NCI-H2081 (cell line): ENCODE results near the gene ALKBH6.

Experiments
- DNase-seq, 2 experiments: peaks; one replicate each; lab custom pipeline; 2025; lab: John Stamatoyannopoulos, UW

Gene ALKBH6

DNA sequence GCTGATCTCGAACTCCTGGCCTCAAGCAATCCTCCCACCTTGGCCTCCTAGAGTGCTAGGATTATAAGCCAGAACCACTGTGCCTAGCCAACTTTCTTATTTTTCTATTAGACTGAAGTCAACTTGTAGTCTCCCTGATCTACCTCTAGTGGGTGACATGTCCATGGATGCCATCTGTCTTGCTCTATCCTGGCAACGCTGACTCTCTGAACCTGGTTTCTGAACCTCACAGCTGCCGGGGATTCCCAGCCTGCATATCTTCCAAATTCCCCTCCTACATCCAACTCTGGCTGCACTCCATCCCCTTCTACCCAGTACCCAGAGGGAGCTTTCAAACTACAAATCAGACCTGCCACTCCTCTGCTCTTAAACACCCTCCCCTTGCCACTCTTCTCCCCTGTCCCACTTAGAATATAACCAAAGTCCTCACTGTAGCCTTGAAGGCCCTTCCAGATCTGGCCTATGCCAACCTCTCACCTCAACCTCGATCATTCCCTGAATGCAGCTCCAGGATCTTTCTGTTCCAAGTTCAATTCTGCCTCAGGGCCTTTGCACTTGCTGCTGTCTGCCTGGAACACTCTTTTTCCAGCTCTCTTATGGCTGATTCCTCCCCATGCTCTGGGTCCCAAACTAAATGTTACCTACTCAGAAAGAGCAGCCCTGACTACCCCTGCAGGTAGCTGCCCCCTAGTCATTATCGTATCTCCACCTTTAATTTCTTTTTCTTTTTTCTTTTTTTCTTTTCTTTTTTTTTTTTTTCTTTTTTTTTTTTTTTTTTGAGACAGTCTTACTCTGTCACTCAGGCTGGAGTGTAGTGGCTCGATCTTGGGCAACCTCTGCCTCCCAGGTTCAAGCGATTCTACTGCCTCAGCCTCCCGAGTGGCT is 16.5 kb upstream of the ALKBH6 start:
- DNase-seq = no peak

- no peak for DNase-seq
These were observed 14.5 kb upstream of the ALKBH6 start for GRCh38 chr19:36028313-36029041.

DNA sequence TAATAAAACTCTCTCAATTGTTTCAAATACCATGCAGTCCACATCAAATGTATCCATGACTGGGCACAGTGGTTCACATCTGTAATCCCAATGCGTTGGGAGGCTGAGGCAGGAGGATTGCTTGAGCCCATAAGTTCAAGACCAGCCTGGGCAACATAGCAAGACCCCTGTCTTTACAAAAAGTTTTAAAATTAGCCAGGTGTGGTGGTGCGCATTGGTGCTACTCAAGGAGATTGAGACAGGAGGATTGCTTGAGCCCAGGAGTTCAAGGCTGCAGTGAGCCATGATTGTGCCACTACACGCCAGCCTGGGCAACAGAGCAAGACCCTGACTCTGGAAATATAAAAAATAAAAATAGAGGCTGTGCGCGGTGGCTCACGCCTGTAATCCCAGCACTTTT is 13.7 kb upstream of the ALKBH6 start:
- DNase-seq = no peak

- no peak for DNase-seq
These were observed 12.3 kb upstream of the ALKBH6 start for GRCh38 chr19:36026091-36026876.

DNA sequence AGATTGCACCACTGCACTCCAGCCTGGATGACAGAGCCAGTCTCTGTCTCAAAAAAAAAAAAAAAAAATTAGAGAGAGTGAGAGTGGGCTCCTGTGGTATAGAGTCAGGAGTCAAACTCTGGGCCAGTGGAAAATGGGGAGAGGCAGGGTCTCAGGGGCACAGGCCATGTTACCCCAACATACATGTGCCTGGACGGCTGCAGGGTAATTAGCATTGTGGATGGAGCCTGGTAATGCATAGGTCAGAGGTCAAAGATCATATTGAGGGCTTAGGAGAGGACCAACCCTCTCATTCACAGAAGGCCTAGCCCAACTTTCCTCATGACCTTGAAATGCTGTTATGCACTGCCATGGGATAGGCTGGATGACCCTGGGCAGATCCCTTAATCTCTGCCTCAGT is 11.5 kb upstream of the ALKBH6 start:
- no peak for DNase-seq

- no peak for DNase-seq
These were observed 9.4 kb upstream of the ALKBH6 start for GRCh38 chr19:36023432-36023831.

GRCh38 chr19:36019061-36019670 is 5.2 kb upstream of the ALKBH6 start:
- DNase-seq = no peak

GRCh38 chr19:36013280-36014011 is 567 bp downstream of the ALKBH6 start:
- DNase-seq = no peak

DNA sequence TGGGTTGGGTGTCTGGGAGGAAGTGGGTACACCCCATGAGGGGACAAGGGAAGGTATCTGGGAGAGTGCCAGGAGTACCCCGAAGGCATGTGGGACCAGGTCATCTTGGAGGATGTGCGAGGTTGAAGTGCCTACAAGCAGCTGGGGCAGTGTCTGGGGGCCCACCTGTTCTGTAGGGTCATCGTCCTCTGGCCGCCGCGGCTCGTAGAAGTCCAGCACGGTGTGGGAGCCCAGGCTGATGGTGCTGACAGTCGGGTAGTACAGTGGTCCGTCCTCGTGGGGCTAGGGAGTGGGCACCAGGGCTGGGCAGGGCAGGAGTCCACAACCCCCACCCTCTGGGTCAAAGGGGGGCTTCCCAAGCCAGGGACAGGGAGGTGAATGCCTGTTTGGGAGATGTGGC is 3.6 kb downstream of the ALKBH6 start:
- DNase-seq = no peak

DNA sequence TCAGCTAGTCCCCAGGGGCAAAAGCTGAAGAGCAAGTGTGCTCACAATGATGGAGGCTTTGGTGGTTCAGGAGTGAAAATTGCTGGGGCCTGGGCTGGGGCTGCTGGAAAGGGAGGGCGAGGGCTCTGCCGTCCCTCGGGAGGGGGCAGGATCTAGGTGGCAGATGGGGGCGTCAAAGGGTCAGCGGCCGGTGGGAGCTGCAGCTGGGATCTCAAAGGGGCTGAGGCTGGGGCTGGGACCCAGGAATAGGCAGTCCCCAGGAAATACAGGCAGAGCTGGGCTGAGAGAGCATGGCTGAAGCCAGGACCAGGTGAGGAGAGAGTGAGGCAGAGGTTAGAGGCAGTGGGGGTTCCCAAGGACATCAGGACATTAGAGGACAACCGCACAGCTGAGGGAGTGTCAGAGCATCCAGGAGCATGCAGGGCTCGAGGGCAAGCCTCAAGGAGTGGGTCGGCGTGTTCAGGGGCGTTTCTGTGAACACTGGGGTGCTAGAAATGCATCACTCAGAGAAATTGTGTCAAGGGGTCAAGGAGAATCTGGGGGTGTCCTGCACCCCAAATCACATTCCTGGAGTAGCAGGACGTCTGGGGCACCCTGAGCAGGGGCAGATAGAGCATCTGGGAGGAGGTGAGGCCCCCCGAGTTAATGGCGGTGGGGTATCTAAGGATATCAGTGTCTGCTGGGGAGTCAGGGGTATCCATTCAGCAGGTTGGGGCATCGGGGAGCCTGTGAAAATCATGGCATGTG is 4.2 kb downstream of the ALKBH6 start:
- no peak for DNase-seq

- peak; percentile 34 to 63 for DNase-seq
These were observed 4.8 kb downstream of the ALKBH6 start for GRCh38 chr19:36009220-36009619.

DNA sequence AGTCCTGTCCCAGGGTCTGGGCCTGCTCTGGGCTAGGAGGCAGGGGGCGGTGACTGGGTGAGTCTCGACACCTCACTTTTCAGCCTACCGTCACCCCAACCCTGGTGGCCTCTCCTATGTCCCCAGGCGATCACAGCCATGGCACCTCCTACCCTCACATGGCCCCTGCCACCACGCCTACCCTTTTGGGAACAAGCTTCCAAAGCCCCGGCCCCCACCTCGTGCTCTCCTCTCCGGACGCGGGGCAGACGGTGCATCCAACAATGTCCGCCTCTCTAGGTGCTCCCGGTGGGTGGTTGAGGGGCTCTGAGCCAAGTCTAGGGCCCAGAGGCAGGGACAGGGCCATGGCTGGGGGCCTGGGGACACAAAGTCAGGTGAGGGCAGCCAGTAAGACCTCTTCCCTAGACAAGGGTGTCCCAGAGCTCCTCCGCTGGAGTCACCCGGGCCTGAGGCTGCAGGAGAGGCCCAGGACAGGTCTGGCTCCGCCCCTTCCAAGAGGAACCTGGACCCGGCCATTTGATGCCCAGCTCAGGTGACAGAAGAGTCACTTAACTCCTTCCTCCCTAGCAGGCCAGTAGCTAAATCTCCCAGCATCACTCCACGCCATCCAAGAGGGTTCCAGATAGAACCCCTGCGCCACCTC is 5.6 kb downstream of the ALKBH6 start, which contains the start of gene SYNE4:
TSS of gene SYNE4 (minus strand) at position 478 of the 643 bp plus-strand sequence. CDS start at position 346, 132 bp downstream.
- no peak for DNase-seq

DNA sequence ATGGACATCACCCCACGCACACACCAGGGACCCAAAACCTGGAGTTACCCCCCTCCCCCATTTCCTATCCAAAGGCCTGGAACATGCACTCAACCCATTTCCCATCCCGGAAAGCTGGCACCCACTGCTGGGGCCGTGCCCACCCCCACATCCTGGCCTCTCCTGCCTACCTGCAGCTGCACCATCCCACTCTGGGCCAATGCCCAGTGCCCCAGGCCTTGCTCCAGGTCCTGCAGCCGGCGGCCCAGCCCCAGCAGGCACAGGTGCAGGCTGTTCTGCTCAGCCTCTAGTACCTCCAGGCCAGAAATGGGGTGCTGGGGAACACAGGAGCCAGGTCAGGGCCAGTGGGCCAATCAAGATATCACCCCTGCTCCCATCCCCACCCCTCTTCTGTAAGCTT is 7.1 kb downstream of the ALKBH6 start:
- no peak for DNase-seq

GRCh38 chr19:36003284-36003683 is 10.7 kb downstream of the ALKBH6 start:
- DNase-seq = no peak

DNA sequence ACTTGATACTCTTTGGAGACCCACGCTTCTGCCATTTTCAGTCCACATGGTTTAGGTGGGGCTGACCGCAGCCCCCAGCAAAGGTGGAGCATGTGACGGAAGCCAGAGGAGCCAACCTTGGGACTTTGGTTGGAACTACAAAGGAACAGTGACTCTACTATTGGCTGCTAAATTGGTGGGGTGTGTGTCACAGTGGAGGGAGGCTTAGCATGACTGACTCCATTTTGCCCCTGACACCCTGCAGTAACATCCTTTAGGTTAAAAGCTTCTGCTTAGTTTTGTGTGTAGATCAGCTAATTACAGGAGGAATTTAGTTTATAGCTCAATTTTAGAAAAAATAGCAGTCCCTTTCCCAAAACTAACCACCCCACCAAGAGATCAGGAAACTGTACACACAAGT is 12.4 kb downstream of the ALKBH6 start:
- no peak for DNase-seq

GRCh38 chr19:35996777-35997176 is 17.2 kb downstream of the ALKBH6 start:
- no peak for DNase-seq

DNA sequence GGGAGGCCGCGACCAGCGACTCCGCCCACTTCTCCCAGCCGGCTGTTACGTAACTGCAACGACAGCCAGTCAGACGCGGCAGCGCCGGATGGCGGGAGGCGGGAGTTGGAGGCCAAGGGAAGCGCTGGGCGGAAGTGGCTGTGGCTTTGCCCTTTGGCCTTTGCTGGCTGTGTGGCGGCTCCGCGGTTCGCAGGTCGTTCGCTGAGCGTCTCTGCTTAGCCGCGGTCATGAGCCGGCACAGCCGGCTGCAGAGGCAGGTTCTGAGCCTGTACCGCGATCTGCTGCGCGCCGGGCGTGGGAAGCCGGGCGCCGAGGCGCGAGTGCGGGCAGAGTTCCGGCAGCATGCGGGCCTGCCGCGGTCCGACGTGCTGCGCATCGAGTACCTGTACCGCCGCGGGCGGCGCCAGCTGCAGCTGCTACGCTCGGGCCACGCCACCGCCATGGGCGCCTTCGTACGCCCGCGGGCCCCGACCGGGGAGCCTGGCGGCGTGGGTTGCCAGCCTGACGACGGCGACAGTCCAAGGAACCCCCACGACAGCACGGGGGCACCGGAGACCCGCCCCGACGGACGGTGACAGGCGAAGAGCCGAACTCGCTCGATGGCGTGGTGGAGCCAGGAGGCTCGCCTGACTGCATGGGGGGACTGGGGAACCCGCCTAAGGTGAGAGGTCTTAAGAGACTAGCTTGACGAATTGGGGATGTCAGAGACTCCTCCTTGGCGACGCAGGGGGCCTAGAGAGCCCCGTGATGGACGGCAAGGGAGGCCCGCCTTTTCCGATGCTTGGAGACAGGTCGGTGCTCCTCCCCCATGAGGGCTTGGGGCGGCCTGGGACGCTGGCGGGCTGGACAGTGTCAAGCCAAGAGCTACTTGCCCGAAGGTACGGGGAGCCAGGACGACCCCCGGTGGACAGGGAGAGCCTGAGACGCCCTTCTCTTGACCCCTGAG is 18.7 kb downstream of the ALKBH6 start, which contains the start of gene SDHAF1:
TSS of gene SDHAF1 (plus strand) at position 141 of the 946 bp plus-strand sequence. CDS start at position 228, 87 bp downstream.
- DNase-seq = peak; percentile 90 to 94

DNA sequence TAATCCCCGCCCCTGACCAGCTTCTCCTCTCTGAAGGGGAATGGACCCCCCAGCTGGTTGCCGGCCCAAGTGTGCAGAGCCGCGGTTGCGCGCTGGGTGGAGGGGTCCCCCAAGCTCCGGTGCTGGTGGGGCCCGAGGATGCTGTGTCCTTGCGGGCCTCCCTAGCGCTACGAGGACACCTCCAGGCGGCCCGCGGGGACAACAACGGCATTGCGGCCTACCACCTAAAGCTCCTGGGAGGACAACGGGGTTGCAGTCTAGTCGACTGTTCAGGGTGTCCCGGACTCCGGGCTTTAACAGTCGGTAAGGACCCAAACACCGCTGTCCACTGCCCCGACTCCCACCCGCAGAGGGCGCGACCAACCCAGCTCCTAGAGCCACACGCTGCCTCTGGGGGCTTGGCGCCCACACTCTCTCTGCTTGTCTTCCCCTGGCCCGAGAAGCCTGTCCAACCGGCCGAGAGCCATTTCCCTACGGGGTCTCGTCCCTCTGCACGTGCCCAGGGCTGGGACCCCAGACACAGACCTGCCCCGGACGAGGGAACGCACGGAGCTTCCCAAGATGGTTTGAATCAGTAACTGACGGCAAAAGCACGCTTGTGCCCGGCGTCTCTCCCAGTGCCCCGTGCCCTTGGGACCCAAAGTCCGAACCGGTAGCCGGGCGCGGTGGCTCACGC is 20.0 kb downstream of the ALKBH6 start:
- DNase-seq = no peak
